ENCODE measurements around the gene SNX2. TPM values are rescaled to one million over a fixed set of nuclear protein-coding genes. Genes with fewer than 3 reads are reported as not detected.

Gene SNX2
- total RNA-seq, 1 donor from 2014 or later = 72.7 TPM

- Mint-ChIP-seq H3K36me3 (ENCODE audit: low read depth) (no peaks in the 10 kb centered on the region), H3K27ac (ENCODE audit: unreplicated experiment) (no peak overlapping the region), H3K4me3 (no peak overlapping the region), H3K9me3 (peaks cover 4% of the 10 kb centered on the region), H3K4me1 (no peaks in the 10 kb centered on the region), H3K27me3 (ENCODE audit: low read depth) (no peaks in the 10 kb centered on the region)
- no peak for DNase-seq (ENCODE audit: low read depth, low spot score)
- TF ChIP-seq CTCF (conservative IDR thresholded peaks at IDR 0.05) = no peak
Measured at GRCh38 chr5:122736086-122736845, 38.6 kb upstream of the SNX2 start.

GRCh38 chr5:122738088-122738487, 36.8 kb upstream of the SNX2 start:
- DNase-seq (ENCODE audit: low read depth, low spot score) = no peak
- no peak for TF ChIP-seq CTCF (conservative IDR thresholded peaks at IDR 0.05)
- Mint-ChIP-seq H3K27me3 (ENCODE audit: low read depth) (no peaks in the 10 kb centered on the region), H3K9me3 (peaks cover 4% of the 10 kb centered on the region), H3K36me3 (ENCODE audit: low read depth) (no peaks in the 10 kb centered on the region), H3K4me1 (no peaks in the 10 kb centered on the region), H3K27ac (ENCODE audit: unreplicated experiment) (no peak overlapping the region), H3K4me3 (no peak overlapping the region)

- TF ChIP-seq CTCF (conservative IDR thresholded peaks at IDR 0.05) = no peak
- H3K27me3 Mint-ChIP-seq (ENCODE audit: low read depth) = no peaks in the 10 kb centered on the region
- H3K4me3 Mint-ChIP-seq = no peak overlapping the region
- H3K27ac Mint-ChIP-seq (ENCODE audit: unreplicated experiment) = no peak overlapping the region
- DNase-seq (ENCODE audit: low read depth, low spot score) = no peak
- H3K9me3 Mint-ChIP-seq = no peaks in the 10 kb centered on the region
- no peaks in the 10 kb centered on the region for H3K4me1 Mint-ChIP-seq
- no peaks in the 10 kb centered on the region for H3K36me3 Mint-ChIP-seq (ENCODE audit: low read depth)
Measured at GRCh38 chr5:122741681-122742080, 33.2 kb upstream of the SNX2 start.

GRCh38 chr5:122743261-122743660, 31.6 kb upstream of the SNX2 start:
- Mint-ChIP-seq H3K9me3 (no peaks in the 10 kb centered on the region), H3K27ac (ENCODE audit: unreplicated experiment) (no peak overlapping the region), H3K4me1 (no peaks in the 10 kb centered on the region), H3K4me3 (no peak overlapping the region), H3K27me3 (ENCODE audit: low read depth) (no peaks in the 10 kb centered on the region), H3K36me3 (ENCODE audit: low read depth) (no peaks in the 10 kb centered on the region)
- no peak for TF ChIP-seq CTCF (conservative IDR thresholded peaks at IDR 0.05)
- no peak for DNase-seq (ENCODE audit: low read depth, low spot score)

GRCh38 chr5:122745597-122745996, 29.3 kb upstream of the SNX2 start:
- no peaks in the 10 kb centered on the region for H3K36me3 Mint-ChIP-seq (ENCODE audit: low read depth)
- no peaks in the 10 kb centered on the region for H3K27me3 Mint-ChIP-seq (ENCODE audit: low read depth)
- no peak overlapping the region for H3K27ac Mint-ChIP-seq (ENCODE audit: unreplicated experiment)
- no peaks in the 10 kb centered on the region for H3K9me3 Mint-ChIP-seq
- H3K4me1 Mint-ChIP-seq = no peaks in the 10 kb centered on the region
- no peak overlapping the region for H3K4me3 Mint-ChIP-seq
- no peak for TF ChIP-seq CTCF (conservative IDR thresholded peaks at IDR 0.05)
- DNase-seq (ENCODE audit: low read depth, low spot score) = no peak

Measured in neural crest cell (in vitro differentiated cells).